Stimulated activated CD8-positive, alpha-beta memory T cell treated with anti-CD3 and anti-CD28 coated beads, Interleukin-15, amount 100 ng/mL, for 1 hour (primary cell): Measurements from ENCODE around the gene LGALS1.

Source experiments
- DNase-seq: peaks from one replicate; pipeline ENCODE4 v3.0.0-alpha.2; 2020; ENCODE audit warnings: low read depth

LGALS1 gene

DNA sequence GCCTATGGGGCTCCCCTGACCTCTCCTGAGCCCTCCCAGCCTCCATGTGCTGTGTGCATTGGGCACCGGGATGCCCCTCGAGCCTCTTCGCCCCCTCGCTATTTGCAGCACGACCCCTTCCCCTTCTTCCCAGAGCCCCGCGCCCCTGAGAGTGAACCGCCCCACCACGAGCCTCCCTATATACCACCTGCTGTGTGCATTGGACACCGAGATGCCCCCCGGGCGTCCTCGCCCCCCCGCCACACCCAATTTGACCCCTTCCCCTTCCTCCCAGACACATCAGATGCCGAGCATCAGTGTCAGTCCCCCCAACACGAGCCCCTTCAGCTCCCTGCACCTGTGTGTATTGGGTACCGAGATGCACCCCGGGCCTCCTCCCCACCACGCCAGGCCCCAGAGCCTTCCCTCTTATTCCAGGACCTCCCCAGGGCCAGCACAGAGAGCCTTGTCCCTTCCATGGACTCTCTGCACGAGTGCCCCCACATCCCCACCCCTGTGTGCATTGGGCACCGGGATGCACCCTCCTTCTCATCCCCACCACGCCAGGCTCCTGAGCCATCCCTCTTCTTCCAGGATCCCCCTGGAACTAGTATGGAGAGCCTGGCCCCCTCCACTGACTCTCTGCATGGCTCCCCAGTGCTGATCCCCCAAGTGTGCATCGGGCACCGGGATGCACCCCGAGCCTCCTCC lies 50.3 kb downstream of the LGALS1 start:
- DNase-seq: no peak

DNA sequence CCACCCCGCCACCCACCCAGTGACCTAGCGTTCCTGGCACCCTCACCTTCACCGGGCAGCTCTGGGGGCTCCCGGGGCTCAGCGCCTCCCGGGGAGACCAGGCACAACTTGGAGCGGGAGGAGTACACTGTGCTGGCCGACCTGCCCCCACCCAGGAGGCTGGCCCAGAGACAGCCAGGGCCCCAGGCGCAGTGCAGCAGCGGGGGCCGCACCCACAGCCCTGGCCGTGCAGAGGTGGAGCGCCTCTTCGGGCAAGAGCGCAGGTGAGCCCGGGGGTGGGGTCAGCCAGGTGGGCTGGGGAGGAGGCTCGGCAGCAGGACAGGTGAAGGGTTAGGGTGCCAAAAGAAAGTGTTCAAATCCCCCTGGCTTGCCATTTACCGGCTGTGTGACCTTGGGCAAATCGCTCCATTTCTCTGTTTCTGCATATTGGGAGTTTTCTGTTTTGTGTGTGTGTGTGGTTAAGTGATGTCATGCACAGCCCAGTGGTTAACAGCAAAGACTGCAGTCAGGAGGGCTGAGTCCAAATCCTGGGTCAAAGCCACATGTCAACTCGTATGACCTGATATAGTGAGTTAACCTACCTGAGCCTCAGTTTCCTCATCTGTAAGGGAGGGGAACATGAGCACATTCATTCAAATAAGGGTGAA lies 50.9 kb downstream of the LGALS1 start:
- no peak for DNase-seq

- no peak for DNase-seq
Measured at GRCh38 chr22:37728620-37729019, 53.2 kb downstream of the LGALS1 start.
